Vagina (tissue), 2 donors: Measurements from ENCODE around the gene FGF14. TPM values are rescaled to one million over a fixed set of nuclear protein-coding genes. Genes with fewer than 3 reads are reported as not detected.

ENCODE experiments used
- DNase-seq, 2 donors: peaks; one replicate each; pipeline ENCODE4 v3.0.0-alpha.2; 2017; ENCODE audit errors: extremely low spot score in 2 of 2
- H3K27ac ChIP-seq: fragments of 200-600 bp; sonication (generic); one replicate; pipeline ENCODE4 v1.5.1; 2019
- H3K27me3 ChIP-seq: fragments of 200-600 bp; sonication (generic); one replicate; pipeline ENCODE4 v1.5.1; 2019
- H3K36me3 ChIP-seq, 2 donors: fragments of 200-600 bp; sonication (generic); one replicate each; pipeline ENCODE4 v1.5.1; 2017 to 2019
- H3K4me1 ChIP-seq: fragments of 200-600 bp; sonication (generic); one replicate; pipeline ENCODE4 v1.5.1; 2019
- H3K4me3 ChIP-seq, 2 donors: fragments of 200-600 bp; sonication (generic); 1 replicate in 1 of 2; 2 replicates in 1 of 2; pipeline ENCODE4 v1.5.1; 2016 to 2019
- H3K9me3 ChIP-seq: fragments of 200-600 bp; sonication (generic); one replicate; pipeline ENCODE4 v1.5.1; 2019
- CTCF ChIP-seq, 3 experiments: fragments of 450-650 bp in 2 of 3; fragments of 200-600 bp in 1 of 3; sonication (generic) in 1 of 3; IDR thresholded peaks; one replicate each; pipeline ENCODE4 v1.5.1; 2017 to 2019; ENCODE audit warnings: antibody characterized with exemption in 3 of 3, mild to moderate bottlenecking in 2 of 3, moderate library complexity in 2 of 3
- POLR2A ChIP-seq, 2 donors: fragments of 450-650 bp; IDR thresholded peaks; one replicate each; pipeline ENCODE4 v1.6.1; 2017; ENCODE audit warnings: antibody characterized with exemption in 2 of 2, mild to moderate bottlenecking in 2 of 2, moderate library complexity in 2 of 2
- POLR2AphosphoS5 ChIP-seq, 2 donors: sonication (generic); formaldehyde crosslinking; IDR thresholded peaks; one replicate each; pipeline ENCODE4 v1.9.0; 2017; ENCODE audit warnings: antibody characterized with exemption in 2 of 2, mild to moderate bottlenecking in 2 of 2, low read depth in 1 of 2; ENCODE audit not compliant: insufficient read depth in 1 of 2
- intact Hi-C: fragments of 100-400 bp; cut with DNase I; formaldehyde crosslinking; loops from one replicate; pipeline ENCODE4 v1.15.1; 2023
- total RNA-seq: library from RNA; depleted of rRNA; stranded (reverse); fragments of >200 nt; gene quantifications from one replicate; pipeline ENCODE4 v1.2.3, GENCODE V29; 2016

Gene FGF14
- total RNA-seq, 1 donor from 2014 or later = 3.4 TPM

DNA sequence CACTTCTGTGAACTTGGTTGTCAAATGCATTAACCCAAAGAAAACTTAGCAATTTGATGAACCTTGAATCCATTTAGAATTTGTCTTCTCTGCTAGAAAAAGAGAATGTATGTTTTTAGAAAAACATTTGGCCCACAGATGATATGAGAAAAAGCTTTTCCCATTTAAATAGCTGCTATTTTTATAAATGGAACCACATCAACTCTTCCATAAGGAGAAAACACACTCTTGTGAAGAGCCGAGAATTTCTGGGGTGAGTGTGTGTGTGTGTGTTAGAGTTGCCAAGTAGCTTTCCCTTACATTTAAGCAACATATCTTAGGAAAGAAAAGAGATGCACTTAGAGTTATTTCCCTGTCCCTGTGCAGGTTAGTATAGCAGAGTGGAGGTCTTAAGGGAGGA lies 626.6 kb downstream of the FGF14 start:
- Histone ChIP-seq H3K4me3 (no peak overlapping the region), H3K9me3 (no peaks in the 10 kb centered on the region), H3K27me3 (no peaks in the 10 kb centered on the region), H3K4me1 (no peaks in the 10 kb centered on the region), H3K27ac (no peak overlapping the region), H3K36me3 (no peaks in the 10 kb centered on the region)
- no peak for TF ChIP-seq CTCF (IDR thresholded peaks at IDR 0.05)
- no peak for TF ChIP-seq POLR2AphosphoS5 (IDR thresholded peaks at IDR 0.05; ENCODE audit: insufficient read depth in 1 of 2, low read depth in 1 of 2)
- no peak for TF ChIP-seq POLR2A (IDR thresholded peaks at IDR 0.05)
- intact Hi-C loops = no loop called here
- no peak for DNase-seq

GRCh38 chr13:101774393-101774792 lies 627.5 kb downstream of the FGF14 start:
- H3K27me3 ChIP-seq = no peaks in the 10 kb centered on the region
- no peak overlapping the region for H3K4me3 ChIP-seq
- TF ChIP-seq CTCF (IDR thresholded peaks at IDR 0.05) = no peak
- intact Hi-C loops = no loop called here
- H3K9me3 ChIP-seq = no peaks in the 10 kb centered on the region
- no peak for DNase-seq
- H3K27ac ChIP-seq = no peak overlapping the region
- H3K4me1 ChIP-seq = no peaks in the 10 kb centered on the region
- no peaks in the 10 kb centered on the region for H3K36me3 ChIP-seq

DNA sequence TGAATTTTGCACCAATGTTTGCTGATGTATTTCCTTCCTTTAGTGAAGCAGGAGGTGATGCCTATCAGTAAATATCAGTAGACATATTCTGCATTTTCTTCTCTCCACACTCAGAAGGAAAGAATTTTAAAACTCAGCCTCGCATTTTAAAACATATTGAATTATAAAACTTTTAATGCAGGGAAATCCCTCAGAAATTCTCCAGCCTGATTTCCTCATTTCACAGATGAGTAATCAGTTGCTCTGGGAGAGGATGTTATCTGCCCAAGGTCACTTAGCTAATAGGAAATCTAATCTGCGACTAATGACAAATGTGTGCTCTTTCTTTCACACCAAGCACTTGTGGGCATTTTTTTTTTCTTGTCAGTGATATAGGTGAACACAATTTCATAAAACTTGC lies 628.8 kb downstream of the FGF14 start:
- H3K36me3 ChIP-seq = no peaks in the 10 kb centered on the region
- intact Hi-C loops = no loop called here
- TF ChIP-seq POLR2A (IDR thresholded peaks at IDR 0.05) (no peak), POLR2AphosphoS5 (IDR thresholded peaks at IDR 0.05; ENCODE audit: insufficient read depth in 1 of 2, low read depth in 1 of 2) (no peak), CTCF (IDR thresholded peaks at IDR 0.05) (no peak)

GRCh38 chr13:101767131-101767530 lies 634.7 kb downstream of the FGF14 start:
- intact Hi-C loops = no loop called here
- H3K27me3 ChIP-seq = no peaks in the 10 kb centered on the region
- DNase-seq = no peak

More for the DNA sequence above, 628.8 kb downstream of the FGF14 start:
- Histone ChIP-seq H3K9me3 (no peaks in the 10 kb centered on the region), H3K27ac (no peak overlapping the region), H3K4me3 (no peak overlapping the region), H3K4me1 (no peaks in the 10 kb centered on the region), H3K27me3 (no peaks in the 10 kb centered on the region)
- no peak for DNase-seq

DNA sequence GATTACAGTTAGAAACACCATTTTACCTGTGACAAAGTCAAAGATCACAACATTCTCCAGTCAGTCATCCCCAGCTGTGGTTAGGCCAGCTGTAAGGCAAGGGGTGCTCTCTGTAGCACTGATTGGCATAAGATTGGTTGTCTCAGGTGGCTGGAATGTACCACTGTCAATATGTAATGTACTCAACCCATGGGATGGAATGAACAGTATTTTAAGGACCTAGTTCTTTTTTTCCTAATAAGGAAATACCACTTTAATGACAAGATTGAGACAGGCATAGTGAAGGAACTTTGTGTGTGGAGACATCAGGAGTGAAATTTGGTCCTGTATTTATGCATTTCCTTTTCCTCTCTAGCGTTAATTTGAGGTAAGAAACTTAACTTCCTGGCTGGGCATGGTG lies 638.7 kb downstream of the FGF14 start:
- no peak overlapping the region for H3K4me3 ChIP-seq
- H3K4me1 ChIP-seq = no peaks in the 10 kb centered on the region
- no peak overlapping the region for H3K27ac ChIP-seq
- H3K9me3 ChIP-seq = no peaks in the 10 kb centered on the region
- DNase-seq = no peak
- no peaks in the 10 kb centered on the region for H3K36me3 ChIP-seq
- no peak for TF ChIP-seq POLR2AphosphoS5 (IDR thresholded peaks at IDR 0.05; ENCODE audit: insufficient read depth in 1 of 2, low read depth in 1 of 2)
- TF ChIP-seq CTCF (IDR thresholded peaks at IDR 0.05) = no peak
- TF ChIP-seq POLR2A (IDR thresholded peaks at IDR 0.05) = no peak
- intact Hi-C loops = no loop called here
- H3K27me3 ChIP-seq = no peaks in the 10 kb centered on the region

More at GRCh38 chr13:101767131-101767530, 634.7 kb downstream of the FGF14 start:
- Histone ChIP-seq H3K9me3 (no peaks in the 10 kb centered on the region), H3K4me3 (no peak overlapping the region), H3K36me3 (no peaks in the 10 kb centered on the region), H3K27ac (no peak overlapping the region), H3K4me1 (no peaks in the 10 kb centered on the region)
- no peak for TF ChIP-seq CTCF (IDR thresholded peaks at IDR 0.05)
- TF ChIP-seq POLR2A (IDR thresholded peaks at IDR 0.05) = no peak
